HG03432 (cell line): Measurements from ENCODE around the gene CDCA8.

Experiments used
- ATAC-seq: cut with Tn5 transposase; IDR thresholded peaks from one replicate; pipeline ENCODE4 v1.9.1; 2021; ENCODE audit warnings: mild to moderate bottlenecking, moderate library complexity; ENCODE audit not compliant: unreplicated experiment

Gene CDCA8

DNA sequence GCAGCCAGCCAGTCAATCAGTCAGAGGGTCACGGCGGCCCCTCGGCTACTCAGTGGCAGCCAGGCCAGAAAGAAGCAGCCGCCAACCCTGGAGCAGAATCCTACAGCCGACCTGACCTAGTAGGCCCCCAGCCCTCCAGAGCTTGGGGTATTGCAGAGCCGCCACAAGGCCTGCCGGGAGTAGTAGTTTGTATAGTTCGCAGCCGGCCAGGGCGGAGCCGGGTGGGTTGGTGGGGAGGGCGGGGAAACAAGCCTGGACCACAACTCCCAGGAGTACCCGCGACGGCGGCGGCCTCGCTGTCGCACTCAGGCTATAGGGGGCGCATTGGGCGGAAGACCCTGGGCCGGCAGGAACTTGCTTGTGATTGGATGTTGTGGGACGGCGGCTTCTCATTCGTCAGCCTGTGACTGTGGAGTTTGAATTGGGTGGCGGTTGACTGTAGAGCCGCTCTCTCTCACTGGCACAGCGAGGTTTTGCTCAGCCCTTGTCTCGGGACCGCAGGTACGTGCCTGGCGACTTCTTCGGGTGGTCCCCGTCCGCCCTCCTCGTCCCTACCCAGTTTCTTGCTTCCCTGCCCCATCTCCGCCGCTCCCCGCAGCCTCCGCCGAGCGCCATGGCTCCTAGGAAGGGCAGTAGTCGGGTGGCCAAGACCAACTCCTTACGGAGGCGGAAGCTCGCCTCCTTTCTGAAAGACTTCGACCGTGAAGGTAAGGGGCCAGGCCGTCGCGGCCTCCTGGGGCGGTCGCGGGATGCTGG, at the start of gene CDCA8:
TSS of gene CDCA8 (plus strand) at position 439 of the 756 bp plus-strand sequence. CDS start at position 614, 175 bp downstream.
- ATAC-seq = peak; percentile 84

DNA sequence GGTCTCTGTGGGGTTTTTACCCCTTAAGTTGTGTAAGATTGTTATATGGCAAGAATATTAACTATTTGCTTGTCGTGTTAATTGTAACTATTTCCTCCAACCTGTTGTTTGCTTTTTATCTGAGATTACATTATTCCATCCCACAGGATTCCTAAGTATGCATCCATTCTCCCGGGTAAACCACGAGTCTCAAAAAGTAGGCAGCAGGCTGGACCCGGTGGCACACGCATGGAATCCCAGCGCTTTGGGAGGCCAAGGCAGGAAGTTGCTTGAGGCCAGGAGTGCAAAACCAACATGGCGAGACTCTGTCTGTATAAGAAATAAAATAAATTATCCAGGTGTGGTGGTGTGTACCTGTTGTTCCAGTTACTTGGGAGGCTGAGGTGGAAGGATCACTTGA, 45.0 kb upstream of the CDCA8 start:
- ATAC-seq = no peak

DNA sequence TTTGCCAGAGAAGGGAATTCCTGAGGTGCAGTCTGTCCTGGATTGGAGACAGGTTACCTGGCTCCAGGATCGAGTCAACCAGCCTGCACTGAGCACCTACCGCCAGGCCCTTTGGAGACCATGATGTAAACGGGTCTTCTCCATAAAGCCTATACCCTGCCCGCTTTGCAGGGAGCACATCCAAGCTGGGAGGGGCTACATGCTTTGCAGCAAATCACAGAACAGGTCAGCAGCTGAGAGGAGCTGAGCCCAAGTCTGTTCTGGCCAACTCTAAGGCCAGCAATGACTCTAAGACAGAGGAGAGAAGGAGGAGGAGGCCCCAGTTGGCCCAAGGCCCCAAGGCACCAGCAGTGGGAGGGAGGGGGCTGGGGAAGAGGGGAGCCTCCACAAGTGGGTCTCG, 42.1 kb upstream of the CDCA8 start:
- ATAC-seq = no peak

DNA sequence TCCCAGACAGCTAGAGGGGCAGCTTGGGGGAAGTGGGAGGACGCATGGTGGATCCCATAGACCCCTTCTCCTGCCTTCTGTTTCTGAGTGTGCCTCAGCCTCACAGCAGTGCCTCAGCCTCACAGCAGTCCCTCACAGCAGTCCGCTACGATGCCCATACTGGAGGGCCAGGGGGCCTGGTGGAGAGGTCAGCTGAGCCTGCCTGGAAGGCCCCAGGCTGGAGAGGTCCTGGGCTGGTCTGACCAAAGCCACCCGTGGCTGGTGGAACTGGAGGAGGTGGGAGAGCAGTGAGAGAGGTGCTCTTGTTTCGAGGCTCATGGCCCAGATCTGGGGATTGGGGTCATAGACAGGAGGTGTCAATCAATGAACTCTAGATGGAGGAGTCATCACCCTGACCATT, 41.6 kb upstream of the CDCA8 start:
- no peak for ATAC-seq

DNA sequence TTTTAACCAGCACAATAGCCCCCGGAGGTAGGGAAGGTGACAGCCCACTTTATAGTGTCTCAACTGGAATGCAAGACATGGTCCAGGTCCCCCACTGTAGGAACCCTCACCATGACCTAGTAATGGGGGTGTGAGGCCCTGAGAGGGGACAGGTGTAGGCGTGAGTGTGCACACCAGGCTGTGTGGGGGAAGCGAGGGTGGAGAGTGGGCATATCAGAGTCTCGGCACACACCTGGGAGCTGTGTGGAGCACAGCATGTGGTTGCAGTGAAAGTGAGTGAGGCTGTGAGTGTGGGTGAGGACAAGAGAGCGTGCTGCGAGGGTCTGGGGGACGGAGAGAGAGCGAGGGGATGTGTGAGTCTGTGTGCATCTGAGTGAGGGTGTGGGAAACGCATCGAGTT, 40.5 kb upstream of the CDCA8 start:
- no peak for ATAC-seq

DNA sequence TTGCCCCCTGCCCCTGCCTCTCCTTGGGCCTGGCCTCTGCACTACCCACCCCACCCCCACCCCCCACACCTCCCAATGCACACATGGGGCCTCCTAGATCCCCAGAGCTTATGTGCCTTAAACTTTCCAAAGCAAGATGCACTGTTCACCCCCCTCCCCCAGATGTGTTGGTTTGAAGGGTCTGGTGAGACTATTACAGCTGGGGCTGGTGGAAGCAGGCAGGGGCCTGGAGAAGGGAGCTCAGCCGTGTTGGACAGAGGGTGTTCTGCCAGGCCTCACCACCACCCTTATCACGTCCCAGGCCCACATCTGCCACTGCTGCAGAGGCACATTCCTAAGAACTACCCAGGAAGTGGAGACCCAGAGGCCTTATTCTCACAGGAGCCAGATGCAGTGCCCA, 39.3 kb upstream of the CDCA8 start:
- no peak for ATAC-seq

DNA sequence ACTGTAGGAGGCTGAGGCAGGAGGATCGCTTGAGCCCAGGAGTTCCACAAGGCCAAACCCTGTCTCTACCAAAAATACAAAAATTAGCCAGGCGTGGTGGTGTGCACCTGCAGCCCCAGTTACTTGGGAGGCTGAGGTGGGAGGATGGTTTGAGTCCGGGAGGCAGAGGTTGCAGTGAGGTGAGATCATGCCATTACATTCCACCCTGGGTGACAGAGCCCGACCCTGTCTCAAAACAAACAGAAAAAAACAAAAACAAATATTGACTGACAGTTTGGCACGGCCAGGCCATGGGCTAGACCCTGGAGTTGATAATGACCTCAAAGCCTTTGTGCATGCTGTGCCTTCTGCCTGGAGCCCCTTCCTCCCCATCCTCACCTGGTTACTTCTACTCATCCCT, 38.4 kb upstream of the CDCA8 start:
- no peak for ATAC-seq

DNA sequence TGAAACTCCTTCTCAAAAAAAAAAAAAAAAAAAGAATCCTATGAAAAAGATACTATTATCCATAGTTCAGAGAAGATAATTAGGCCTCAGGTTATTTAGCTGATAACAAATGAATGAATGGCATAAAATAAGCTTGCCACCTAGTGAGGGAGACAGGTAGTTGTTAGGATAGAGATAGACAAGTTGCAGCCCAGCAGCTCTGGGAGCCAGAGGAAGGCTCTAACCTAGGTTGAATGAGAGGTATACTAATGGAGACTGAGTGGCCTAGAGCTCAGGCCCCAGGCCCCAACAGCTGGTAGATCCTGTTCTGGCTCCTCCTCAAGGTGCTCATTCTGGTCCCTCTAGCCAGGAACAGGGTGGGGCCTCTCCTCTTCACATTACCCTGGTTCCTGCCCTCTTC, 37.0 kb upstream of the CDCA8 start:
- ATAC-seq = no peak

DNA sequence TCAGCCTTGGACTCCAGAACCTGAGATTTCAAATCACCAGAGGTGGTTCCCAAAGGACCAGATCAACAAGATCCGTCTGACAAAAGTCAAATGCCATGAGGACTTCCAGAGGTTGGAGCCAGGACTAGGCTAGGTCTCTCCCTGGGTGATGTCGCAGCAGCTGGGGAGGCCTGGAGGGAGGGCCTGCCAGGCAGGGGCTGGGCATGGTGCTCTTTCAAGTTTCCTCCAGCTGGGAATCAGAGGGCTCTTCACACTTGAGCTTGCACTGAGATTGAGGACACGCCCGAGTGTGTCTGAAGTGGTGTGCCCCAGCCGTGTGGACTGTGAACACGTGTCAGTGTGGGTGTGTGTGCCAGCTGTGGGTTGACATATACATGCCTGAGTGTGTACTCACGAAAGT, 36.3 kb upstream of the CDCA8 start:
- no peak for ATAC-seq

DNA sequence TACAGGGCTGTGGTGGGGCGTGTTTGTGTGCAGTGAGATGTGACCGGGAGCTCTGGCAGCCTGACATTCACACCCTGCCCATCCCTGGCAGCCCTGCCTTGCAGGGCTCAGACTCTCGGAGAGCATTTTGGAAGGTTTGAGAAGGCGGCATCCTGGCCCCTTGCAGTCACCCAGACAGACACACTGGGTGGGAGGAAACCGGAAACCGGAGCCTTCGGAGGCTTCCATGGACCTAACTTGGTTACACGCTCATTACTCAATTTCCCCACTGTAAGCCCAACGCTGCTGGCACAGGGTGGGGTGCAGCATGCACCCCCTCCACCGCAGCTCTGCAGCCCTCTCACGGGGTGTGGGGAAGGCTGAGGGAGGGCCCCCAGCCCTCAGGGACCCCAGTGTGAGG, 35.4 kb upstream of the CDCA8 start:
- ATAC-seq = no peak

DNA sequence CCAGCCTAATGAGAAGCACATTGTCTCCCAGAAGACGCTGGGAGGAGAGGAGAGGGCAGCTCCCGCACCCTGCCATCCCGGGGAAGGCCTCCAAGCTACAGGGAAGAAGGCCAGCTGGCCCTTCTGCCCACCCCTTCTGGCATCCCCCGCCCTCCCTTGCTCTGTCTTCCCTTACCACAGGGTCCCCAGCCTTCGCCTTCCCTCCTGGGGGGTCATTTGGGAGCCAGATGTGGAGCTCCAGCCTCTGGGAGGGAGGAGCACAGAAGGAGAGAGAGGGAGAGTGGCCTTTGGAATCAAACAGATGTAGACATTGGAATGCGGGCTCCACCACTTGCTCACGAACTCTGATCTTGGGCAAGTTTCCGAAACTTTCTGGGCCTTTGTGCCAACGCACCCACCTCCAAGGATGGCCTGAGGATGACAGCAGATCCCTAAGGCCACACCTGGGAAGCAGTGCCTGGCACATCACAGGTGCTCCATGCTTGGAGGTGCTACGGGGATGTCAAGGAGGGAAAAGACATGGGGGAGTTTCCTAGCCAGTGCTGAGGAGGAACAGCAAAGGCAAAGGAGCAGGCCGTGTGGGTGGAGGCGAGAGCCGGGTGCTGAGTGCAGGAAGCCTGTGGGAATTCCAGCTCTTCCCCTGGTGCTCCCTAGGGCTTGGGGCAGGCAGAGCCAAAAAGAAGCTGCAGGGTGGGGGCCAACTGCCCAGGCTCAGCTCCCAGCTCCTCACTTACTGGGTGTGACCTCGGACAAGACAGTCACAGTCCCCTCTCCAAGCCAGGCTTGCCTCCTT, 34.5 kb upstream of the CDCA8 start:
- no peak for ATAC-seq

DNA sequence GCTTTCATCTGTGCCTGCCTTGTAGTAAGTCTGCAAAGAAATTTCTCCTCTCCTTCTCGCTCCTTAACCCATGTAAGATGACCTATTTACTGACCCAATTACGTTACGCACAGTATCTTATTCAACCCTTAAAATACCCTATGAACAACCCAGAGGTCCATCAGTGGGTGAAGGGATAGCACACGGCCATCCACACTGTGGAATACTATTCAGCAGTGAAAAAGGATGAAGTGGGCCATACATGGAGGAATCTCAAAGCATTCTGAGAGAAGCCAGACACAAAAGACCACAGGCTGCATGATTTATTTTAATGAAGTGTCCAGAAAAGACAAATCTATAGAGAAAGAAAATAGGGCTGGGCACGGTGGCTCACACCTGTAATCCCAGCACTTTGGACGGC, 33.8 kb upstream of the CDCA8 start:
- no peak for ATAC-seq

DNA sequence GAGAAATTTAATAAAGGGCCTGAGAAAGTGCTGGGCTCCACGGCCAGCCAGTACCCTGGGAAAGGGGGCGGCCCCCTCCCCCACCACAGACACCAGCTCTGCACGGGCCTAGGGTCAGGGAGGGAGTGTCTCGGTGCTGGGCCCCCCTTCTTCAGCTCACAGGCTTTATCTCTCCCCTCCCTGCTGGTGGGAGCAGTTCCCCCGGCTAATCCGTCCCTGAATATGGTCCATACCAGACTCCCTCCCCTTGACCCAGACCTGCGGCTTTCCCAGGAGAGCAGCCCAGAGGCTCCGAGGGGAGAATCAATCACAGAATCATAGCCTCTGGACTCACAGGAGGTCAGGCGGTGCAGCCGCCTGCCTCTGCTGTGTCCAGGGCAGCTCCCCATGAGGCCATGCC, 31.7 kb upstream of the CDCA8 start:
- no peak for ATAC-seq

DNA sequence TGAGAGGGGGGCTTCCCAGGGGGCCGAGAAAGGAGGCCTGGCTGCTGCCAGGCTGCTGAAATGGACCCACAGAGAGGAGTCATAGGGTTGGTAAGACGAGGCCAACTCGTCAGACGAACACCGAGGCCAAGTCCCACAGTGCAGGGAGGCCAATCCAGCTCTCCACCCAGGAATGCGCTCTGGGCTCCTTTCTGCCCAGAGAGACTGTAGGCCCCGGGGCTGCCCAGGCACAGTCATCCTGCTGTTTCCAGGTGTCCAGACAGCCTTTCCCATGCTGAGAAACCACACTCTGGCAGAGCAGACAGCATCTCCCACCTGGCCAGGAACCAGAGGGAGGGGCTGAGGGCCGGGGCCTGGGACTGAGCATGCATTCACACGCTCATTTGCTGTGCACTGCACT, 30.9 kb upstream of the CDCA8 start:
- ATAC-seq = no peak

DNA sequence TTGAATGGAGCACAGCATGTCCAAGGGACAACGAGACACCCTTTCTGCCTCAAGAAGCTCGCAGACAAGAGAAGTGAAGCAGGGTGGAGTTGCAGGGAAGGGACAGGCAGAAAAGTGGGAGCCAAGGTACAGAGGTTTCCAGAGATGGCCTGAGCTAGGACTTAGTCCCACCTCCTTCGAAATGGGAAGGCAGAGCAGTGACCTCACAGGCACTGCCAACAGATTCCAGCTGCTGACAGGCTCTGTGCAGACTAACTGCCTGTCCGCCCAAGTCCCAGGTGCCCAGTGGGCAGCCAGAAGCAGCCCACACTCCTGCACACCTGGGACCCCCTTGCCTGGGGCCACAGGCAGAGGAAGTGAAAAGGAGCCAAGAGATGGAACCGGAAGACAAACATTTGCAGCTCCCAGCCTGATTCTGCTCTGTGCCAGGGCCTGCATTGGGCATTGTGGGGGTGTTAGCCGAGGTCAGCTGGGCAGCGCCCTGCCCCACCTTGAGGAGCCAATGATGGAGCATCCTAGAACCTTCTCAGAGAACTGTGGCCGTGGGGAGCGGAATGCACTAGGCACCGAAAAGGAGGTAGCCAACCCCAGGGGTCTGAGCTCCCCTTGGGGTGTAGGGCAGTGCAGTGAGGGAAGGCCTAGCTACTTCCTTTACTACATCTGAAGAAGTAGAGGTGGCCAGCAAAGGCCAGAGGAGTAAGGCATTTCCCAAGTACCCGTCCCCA, 30.1 kb upstream of the CDCA8 start:
- ATAC-seq = no peak

DNA sequence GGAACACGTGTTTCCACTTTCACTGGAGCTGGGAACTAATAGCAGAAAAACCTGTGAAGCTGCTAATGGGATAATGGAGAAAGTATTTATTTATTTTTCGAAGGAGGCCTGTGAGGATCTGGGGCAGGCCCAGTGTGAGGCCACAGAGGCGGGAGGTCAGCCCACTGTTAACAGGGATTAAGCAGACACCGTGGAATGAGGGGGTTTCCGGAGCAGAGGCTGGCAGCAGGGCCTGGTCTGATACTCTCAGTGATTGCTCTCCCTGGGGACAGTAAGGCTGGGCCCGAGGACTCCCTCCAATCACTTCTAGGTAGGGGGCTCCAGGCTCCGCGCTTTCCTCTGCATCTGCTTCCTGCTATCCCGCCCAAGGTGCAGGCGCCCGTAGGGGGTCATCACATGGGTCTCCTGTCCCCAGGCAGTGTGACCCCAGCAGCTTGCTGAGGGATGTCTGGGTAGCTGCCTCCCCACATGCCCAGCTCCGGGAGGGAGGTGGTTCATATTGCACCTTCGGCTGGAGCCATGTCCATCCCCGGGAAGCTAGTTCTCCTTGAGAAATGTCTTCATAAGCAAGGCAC, 28.8 kb upstream of the CDCA8 start:
- ATAC-seq = no peak

DNA sequence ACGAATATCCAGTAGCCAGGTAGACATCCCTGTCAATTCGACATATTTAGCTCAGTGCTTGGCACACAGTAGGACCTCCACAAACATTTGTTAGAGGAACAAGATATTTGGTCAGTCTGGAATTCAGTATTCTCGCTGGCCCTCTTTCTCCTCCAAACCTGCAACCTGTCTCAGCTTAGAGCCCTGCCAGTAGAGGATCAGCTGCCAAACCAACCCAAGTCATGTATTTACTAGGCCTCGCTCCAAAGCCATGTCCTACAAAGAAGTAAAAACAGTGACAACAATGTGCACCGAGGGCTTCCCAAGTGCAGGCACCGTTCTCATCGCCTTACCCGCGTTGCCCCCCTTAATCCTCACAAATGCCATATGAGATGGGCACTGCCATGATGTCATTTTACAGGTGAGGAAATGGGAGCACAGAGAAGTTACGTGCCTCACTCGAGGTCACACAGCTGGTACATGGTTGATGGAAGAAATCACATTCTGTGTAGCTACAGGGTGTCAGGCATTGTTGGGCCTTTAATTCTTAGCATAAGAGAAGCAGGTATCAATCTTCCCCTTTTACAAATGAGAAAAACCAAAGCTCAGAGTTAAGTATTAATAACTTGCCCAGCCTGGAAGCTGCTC, 26.0 kb upstream of the CDCA8 start:
- no peak for ATAC-seq

DNA sequence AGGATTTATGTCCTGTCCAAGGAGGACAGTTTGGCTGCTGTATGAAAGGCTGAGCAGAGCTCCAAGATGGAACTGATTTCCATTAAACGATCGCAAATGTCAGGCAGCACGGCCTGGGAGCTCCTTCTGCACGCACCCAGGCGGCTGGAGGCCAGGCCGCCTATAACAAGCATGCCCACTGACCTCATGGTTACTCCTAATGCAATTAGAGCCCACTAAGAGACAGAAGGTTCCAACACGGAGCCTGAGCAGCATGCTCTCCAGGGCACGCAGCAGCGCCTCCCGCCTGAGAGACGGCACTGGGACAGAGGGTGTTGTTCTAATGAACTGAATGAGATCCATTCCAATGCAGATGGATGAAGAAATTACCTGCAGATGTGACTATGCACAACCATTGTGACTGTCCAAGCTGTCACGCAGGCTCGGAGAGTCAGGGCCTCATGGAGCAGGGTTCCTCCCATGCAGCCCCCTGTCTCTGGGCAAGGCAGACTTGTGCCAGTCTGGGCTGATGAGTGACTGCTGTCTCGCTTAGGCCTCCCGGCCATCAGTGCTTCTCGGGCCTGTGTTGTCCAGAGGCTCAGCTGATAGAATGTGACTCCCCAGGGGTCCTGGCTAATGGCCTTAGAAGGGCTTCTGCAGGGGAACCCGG, 25.2 kb upstream of the CDCA8 start:
- ATAC-seq = no peak

DNA sequence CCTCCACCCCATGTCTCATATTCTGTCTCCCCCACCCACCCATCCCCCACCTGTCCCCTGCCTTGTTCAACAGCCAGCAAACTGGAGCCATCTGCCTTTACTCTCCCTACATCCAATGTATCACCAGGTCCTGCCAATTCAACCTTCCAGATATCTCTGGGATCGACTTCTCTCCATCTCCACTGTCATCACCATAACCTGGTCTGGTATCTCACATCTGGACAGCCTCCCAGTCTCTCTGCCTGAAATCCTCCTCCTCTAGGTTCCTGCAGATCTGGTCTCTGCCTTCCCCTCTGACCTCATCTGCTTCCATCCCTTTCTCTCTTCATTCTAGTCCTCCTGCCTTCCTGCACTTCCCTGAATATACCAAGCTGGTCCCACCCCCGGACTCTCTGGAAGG, 22.2 kb upstream of the CDCA8 start:
- ATAC-seq = no peak

DNA sequence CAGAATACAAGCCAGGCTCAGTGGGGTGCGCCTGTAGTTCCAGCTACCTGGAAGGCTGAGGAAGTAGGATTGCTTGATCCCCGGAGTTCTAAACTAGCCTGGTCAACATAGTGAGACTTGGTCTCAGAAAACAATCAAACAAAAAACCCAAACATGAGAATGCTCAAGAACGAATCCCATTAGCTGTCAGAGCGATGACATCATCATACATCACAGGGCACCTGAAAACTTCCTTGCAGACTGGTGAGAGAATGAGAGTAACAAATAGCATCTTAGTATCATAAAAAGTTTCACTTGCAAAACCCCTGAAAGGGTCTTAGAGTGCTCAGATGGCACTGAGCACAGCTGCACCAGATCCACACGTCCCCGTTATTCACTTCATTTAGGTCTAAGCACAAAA, 21.1 kb upstream of the CDCA8 start:
- no peak for ATAC-seq
